ENCODE measurements around the gene CFAP91.

DNA sequence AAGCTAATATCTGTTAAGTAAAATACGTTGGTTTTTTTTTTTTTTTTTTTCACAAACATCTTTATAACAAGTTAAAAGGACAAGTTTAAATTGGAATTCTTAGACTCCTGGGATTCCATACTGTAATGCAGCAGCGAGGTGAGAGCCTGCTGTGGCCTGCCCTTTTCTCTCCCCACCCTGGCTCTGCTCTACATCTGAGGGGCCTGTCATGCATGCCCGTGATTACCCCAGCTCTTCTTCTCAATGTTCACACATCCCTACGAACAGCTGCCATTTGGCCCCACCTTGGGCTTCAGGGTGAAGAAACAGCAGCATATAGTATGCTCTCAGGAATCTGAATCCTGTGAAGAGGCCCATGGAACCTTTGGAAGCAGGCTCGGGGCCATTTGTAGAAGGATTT, 14.7 kb downstream of the CFAP91 start:
- TF ChIP-seq, protein P1, sequence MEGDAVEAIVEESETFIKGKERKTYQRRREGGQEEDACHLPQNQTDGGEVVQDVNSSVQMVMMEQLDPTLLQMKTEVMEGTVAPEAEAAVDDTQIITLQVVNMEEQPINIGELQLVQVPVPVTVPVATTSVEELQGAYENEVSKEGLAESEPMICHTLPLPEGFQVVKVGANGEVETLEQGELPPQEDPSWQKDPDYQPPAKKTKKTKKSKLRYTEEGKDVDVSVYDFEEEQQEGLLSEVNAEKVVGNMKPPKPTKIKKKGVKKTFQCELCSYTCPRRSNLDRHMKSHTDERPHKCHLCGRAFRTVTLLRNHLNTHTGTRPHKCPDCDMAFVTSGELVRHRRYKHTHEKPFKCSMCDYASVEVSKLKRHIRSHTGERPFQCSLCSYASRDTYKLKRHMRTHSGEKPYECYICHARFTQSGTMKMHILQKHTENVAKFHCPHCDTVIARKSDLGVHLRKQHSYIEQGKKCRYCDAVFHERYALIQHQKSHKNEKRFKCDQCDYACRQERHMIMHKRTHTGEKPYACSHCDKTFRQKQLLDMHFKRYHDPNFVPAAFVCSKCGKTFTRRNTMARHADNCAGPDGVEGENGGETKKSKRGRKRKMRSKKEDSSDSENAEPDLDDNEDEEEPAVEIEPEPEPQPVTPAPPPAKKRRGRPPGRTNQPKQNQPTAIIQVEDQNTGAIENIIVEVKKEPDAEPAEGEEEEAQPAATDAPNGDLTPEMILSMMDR (IDR thresholded peaks at IDR 0.05), result no peak
- TF ChIP-seq POLR2A (IDR thresholded peaks at IDR 0.05), result no peak

All from body of pancreas (tissue), 4 donors.